ENCODE data around the gene U2AF2. TPM values are rescaled to one million over a fixed set of nuclear protein-coding genes. Genes with fewer than 3 reads are reported as not detected.

The U2AF2 gene
- polyA plus RNA-seq, 1 of the 3 experiments (the other 2 are of a cell fraction), result 321 TPM

DNA sequence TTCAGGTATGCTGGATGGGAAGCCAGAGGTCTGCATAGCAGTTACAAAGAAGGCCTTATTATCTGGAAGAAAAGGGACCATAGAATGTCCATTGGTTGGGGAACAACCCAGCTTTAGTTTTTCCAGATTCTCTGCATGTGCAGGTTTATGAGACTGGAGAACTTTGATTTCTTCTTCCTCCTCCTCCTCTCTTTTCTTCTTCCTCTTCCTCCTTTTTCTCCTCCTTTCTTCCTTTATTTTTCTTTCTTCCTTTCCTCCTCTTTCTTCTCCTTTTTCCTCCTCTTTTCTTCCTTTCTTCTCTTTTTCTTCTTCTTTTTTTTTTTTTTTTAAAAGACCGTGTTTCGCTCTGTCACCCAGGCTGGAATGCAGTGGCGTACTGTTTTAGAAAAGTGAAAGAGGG is 51.1 kb downstream of the U2AF2 start:
- DNase-seq, result no peak
- ChIA-PET POLR2A (no interaction called here), CTCF (interaction anchor here (1.0 to 1.4 kb wide), 2 partner anchors 34 to 74 kb away, joined by 3 to 5 read pairs; no protein-coding TSS in a partner anchor)
- no peaks in the 10 kb centered on the region for H3K4me1 ChIP-seq (ENCODE audit: control insufficient read depth in 1 of 2, insufficient read depth in 2 of 2, low read depth in 1 of 2, low read length in 1 of 2)
- H3K79me2 ChIP-seq (ENCODE audit: insufficient read depth), result no peaks in the 10 kb centered on the region
- H3K4me2 ChIP-seq, result no peak overlapping the region
- H3K27ac ChIP-seq (ENCODE audit: low read depth in 2 of 2, low read length in 1 of 2), result no peak overlapping the region
- no peak overlapping the region for H3K9ac ChIP-seq
- H3F3A ChIP-seq (replicated peaks; ENCODE audit: insufficient read depth), result peaks cover 4% of the 10 kb centered on the region
- H3K27me3 ChIP-seq (ENCODE audit: insufficient read depth), result peaks cover 13% of the 10 kb centered on the region
- TF ChIP-seq NRF1 (IDR thresholded peaks at IDR 0.05; ENCODE audit: low read depth, low read length) (no peak), POLR2AphosphoS5 (IDR thresholded peaks at IDR 0.05; ENCODE audit: low read depth, low read length) (no peak), MXI1 (IDR thresholded peaks at IDR 0.05; ENCODE audit: low read depth, low read length) (no peak), JUND (IDR thresholded peaks at IDR 0.05) (no peak), GABPA (IDR thresholded peaks at IDR 0.05; ENCODE audit: low read depth) (no peak), TEAD4 (IDR thresholded peaks at IDR 0.05; ENCODE audit: borderline replicate concordance, insufficient read depth) (no peak), FOXM1 (IDR thresholded peaks at IDR 0.05; ENCODE audit: low read depth) (no peak), CHD2 (IDR thresholded peaks at IDR 0.05; ENCODE audit: low read length, partially characterized antibody) (no peak), SIN3A (IDR thresholded peaks at IDR 0.05; ENCODE audit: borderline replicate concordance, low read depth, low read length) (no peak), RCOR1 (IDR thresholded peaks at IDR 0.05; ENCODE audit: low read length) (no peak), EP300 (IDR thresholded peaks at IDR 0.05; ENCODE audit: borderline replicate concordance in 1 of 2, low read depth in 1 of 2, low read length in 1 of 2) (no peak)
- TF ChIP-seq, protein P1, sequence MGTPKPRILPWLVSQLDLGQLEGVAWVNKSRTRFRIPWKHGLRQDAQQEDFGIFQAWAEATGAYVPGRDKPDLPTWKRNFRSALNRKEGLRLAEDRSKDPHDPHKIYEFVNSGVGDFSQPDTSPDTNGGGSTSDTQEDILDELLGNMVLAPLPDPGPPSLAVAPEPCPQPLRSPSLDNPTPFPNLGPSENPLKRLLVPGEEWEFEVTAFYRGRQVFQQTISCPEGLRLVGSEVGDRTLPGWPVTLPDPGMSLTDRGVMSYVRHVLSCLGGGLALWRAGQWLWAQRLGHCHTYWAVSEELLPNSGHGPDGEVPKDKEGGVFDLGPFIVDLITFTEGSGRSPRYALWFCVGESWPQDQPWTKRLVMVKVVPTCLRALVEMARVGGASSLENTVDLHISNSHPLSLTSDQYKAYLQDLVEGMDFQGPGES (IDR thresholded peaks at IDR 0.05; ENCODE audit: low read depth, low read length), result no peak
- TF ChIP-seq, protein P2, sequence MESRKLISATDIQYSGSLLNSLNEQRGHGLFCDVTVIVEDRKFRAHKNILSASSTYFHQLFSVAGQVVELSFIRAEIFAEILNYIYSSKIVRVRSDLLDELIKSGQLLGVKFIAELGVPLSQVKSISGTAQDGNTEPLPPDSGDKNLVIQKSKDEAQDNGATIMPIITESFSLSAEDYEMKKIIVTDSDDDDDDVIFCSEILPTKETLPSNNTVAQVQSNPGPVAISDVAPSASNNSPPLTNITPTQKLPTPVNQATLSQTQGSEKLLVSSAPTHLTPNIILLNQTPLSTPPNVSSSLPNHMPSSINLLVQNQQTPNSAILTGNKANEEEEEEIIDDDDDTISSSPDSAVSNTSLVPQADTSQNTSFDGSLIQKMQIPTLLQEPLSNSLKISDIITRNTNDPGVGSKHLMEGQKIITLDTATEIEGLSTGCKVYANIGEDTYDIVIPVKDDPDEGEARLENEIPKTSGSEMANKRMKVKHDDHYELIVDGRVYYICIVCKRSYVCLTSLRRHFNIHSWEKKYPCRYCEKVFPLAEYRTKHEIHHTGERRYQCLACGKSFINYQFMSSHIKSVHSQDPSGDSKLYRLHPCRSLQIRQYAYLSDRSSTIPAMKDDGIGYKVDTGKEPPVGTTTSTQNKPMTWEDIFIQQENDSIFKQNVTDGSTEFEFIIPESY (IDR thresholded peaks at IDR 0.05; ENCODE audit: borderline replicate concordance, low read depth), result no peak
- TF ChIP-seq, protein P3, sequence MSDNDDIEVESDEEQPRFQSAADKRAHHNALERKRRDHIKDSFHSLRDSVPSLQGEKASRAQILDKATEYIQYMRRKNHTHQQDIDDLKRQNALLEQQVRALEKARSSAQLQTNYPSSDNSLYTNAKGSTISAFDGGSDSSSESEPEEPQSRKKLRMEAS (IDR thresholded peaks at IDR 0.05; ENCODE audit: low read depth), result no peak
- TF ChIP-seq, protein P4, sequence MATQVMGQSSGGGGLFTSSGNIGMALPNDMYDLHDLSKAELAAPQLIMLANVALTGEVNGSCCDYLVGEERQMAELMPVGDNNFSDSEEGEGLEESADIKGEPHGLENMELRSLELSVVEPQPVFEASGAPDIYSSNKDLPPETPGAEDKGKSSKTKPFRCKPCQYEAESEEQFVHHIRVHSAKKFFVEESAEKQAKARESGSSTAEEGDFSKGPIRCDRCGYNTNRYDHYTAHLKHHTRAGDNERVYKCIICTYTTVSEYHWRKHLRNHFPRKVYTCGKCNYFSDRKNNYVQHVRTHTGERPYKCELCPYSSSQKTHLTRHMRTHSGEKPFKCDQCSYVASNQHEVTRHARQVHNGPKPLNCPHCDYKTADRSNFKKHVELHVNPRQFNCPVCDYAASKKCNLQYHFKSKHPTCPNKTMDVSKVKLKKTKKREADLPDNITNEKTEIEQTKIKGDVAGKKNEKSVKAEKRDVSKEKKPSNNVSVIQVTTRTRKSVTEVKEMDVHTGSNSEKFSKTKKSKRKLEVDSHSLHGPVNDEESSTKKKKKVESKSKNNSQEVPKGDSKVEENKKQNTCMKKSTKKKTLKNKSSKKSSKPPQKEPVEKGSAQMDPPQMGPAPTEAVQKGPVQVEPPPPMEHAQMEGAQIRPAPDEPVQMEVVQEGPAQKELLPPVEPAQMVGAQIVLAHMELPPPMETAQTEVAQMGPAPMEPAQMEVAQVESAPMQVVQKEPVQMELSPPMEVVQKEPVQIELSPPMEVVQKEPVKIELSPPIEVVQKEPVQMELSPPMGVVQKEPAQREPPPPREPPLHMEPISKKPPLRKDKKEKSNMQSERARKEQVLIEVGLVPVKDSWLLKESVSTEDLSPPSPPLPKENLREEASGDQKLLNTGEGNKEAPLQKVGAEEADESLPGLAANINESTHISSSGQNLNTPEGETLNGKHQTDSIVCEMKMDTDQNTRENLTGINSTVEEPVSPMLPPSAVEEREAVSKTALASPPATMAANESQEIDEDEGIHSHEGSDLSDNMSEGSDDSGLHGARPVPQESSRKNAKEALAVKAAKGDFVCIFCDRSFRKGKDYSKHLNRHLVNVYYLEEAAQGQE (IDR thresholded peaks at IDR 0.05; ENCODE audit: low read depth, low read length), result no peak
- no peak overlapping the region for H3K4me3 ChIP-seq (ENCODE audit: low read depth in 2 of 2, low read length in 1 of 2)
- H4K20me1 ChIP-seq (ENCODE audit: insufficient read depth), result no peaks in the 10 kb centered on the region
- no peaks in the 10 kb centered on the region for H3K9me2 ChIP-seq
- WGBS (ENCODE audit: low lambda C conversion rate), result 76% methylated on average over 3 of the region's 3 CpGs
- H3K36me3 ChIP-seq (replicated peaks in 1 of 2; ENCODE audit: control insufficient read depth in 1 of 2, insufficient read depth in 2 of 2, low read length in 1 of 2), result peaks cover 0 to 2% of the 10 kb centered on the region in 2 experiments
- no peak overlapping the region for H2AFZ ChIP-seq (ENCODE audit: low read depth)
- no peaks in the 10 kb centered on the region for H3K9me3 ChIP-seq
